ENCODE measurements around the gene SSR1. TPM values are rescaled to one million over a fixed set of nuclear protein-coding genes. Genes with fewer than 3 reads are reported as not detected.
A peak's percentile ranks its signal among the peaks of the same experiment; 100 is the strongest.

Gene SSR1
- total and polyA plus RNA-seq, 2 of the 13 experiments (the other 11 are each of a cell fraction or from before 2014, with no cell fraction given) = 203 to 243 TPM

GRCh38 chr6:7238900-7239589 is 74.0 kb downstream of the SSR1 start (continued):
- no peak for TF ChIP-seq MTERF4 (CRISPR knock-in tag; IDR thresholded peaks at IDR 0.05)
- 0 out of 2 replicates have a peak, but pooled peaks have one; percentile 51 for TF ChIP-seq ZSCAN29 (CRISPR knock-in tag; conservative IDR thresholded peaks at IDR 0.05)
- TF ChIP-seq AFF4 (CRISPR knock-in tag; IDR thresholded peaks at IDR 0.05) = no peak
- 0 out of 2 replicates have a peak, but pooled peaks have one; percentile 51 for TF ChIP-seq HOXA5 (CRISPR knock-in tag; IDR thresholded peaks at IDR 0.05)
- no peak for TF ChIP-seq SNAPC4 (CRISPR knock-in tag; IDR thresholded peaks at IDR 0.05)
- TF ChIP-seq DNMT3B (CRISPR knock-in tag; conservative IDR thresholded peaks at IDR 0.05) = no peak
- TF ChIP-seq ARID3A (IDR thresholded peaks at IDR 0.05; ENCODE audit: low read depth, low read length) = peak; percentile 90
- no peak; the same call in 1 of the 2 replicates for TF ChIP-seq SAFB2 (CRISPR knock-in tag; IDR thresholded peaks at IDR 0.05; ENCODE audit: borderline replicate concordance, low read depth)
- TF ChIP-seq KMT2B (CRISPR knock-in tag; IDR thresholded peaks at IDR 0.05) = peak; percentile 44; the same call in 1 of the 2 replicates
- TF ChIP-seq NPAS2 (CRISPR knock-in tag; IDR thresholded peaks at IDR 0.05; ENCODE audit: borderline replicate concordance) = no peak; the same call in 1 of the 2 replicates
- peak; percentile 83 for TF ChIP-seq TBX3 (IDR thresholded peaks at IDR 0.05; ENCODE audit: borderline replicate concordance)
- no peak for TF ChIP-seq ZNF776 (CRISPR knock-in tag; IDR thresholded peaks at IDR 0.05)
- no peak for TF ChIP-seq ZFP36L2 (CRISPR knock-in tag; IDR thresholded peaks at IDR 0.05)
- no peak for TF ChIP-seq HOXA9 (CRISPR knock-in tag; IDR thresholded peaks at IDR 0.05; ENCODE audit: borderline replicate concordance)
- no peak for TF ChIP-seq RFX1 (IDR thresholded peaks at IDR 0.05)
